Fibroblast of pulmonary artery (primary cell): ENCODE data around the gene FANCC.

ENCODE experiments used
- DNase-seq: peaks from one replicate; pipeline ENCODE4 v3.0.0-alpha.2; 2010; ENCODE audit warnings: low read depth
- H3K4me3 ChIP-seq: replicated peaks from 2 replicates; pipeline ENCODE4 v1.5.1; 2011; ENCODE audit warnings: low read depth, mild to moderate bottlenecking, control low read depth, low read length, moderate library complexity
- TF ChIP-seq, protein P1 (sequence below): IDR thresholded peaks from 2 replicates; pipeline ENCODE4 v1.5.1; 2011; ENCODE audit warnings: mild to moderate bottlenecking, control low read depth, low read length, inconsistent platforms; ENCODE audit errors: missing control alignments

FANCC gene

DNA sequence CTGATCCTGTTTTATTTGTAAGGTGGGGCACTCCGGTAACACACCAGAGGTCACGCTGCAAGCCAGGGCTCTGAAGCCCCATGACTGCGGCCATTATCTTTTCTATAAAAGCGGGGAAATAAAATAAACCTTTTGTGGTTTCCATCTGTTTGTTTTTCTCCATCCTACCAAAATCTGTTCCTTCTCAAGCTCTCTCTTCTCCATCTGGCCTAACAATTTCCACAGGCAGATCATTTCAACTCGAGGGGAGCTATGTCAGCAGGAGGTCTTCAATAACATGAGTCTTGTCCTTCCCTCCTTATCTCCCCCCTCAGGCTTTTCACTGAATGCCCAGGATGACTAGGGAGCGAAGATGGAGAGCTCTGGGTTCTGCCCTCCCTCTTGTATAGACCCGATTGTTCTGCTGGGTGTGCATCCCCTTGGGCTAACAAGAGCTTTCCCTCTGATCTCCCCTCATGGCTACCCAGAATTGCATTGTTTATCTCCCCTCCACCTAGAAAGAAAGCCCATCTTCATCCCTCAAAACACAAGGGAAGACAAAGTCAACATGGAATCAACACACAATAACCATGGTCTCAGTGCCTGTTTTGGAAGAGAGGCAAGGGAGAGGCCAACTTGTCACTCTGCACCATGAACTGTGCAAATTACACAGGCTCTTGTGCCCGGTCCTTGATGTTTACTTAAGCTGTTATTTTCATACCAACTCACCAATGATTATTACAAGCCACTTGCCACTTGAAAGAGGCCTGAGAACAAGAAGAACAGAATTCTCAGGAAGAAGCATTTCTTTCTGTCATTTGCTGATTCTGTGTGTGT is 187.8 kb downstream of the FANCC start:
- no peak for DNase-seq
- no peak overlapping the region for H3K4me3 ChIP-seq
- TF ChIP-seq, protein P1, sequence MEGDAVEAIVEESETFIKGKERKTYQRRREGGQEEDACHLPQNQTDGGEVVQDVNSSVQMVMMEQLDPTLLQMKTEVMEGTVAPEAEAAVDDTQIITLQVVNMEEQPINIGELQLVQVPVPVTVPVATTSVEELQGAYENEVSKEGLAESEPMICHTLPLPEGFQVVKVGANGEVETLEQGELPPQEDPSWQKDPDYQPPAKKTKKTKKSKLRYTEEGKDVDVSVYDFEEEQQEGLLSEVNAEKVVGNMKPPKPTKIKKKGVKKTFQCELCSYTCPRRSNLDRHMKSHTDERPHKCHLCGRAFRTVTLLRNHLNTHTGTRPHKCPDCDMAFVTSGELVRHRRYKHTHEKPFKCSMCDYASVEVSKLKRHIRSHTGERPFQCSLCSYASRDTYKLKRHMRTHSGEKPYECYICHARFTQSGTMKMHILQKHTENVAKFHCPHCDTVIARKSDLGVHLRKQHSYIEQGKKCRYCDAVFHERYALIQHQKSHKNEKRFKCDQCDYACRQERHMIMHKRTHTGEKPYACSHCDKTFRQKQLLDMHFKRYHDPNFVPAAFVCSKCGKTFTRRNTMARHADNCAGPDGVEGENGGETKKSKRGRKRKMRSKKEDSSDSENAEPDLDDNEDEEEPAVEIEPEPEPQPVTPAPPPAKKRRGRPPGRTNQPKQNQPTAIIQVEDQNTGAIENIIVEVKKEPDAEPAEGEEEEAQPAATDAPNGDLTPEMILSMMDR, result no peak

DNA sequence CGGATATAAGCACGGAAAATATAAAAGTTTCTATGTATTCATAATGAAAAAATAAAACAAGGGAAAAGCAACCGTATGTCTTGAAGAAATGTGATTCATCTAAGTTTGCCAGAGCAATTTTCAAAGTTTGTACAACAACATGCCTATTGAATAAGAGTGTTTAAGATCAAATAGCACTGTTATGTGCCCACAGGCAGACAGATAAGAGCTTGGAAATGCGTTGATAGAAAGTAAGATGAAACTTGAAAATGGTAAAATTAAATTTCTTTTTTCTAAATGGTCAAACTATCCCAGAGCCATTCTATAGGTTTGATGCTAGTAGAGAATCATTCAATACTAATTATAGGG is 189.4 kb downstream of the FANCC start:
- H3K4me3 ChIP-seq, result no peak overlapping the region
- TF ChIP-seq, protein P1, result no peak
- no peak for DNase-seq

DNA sequence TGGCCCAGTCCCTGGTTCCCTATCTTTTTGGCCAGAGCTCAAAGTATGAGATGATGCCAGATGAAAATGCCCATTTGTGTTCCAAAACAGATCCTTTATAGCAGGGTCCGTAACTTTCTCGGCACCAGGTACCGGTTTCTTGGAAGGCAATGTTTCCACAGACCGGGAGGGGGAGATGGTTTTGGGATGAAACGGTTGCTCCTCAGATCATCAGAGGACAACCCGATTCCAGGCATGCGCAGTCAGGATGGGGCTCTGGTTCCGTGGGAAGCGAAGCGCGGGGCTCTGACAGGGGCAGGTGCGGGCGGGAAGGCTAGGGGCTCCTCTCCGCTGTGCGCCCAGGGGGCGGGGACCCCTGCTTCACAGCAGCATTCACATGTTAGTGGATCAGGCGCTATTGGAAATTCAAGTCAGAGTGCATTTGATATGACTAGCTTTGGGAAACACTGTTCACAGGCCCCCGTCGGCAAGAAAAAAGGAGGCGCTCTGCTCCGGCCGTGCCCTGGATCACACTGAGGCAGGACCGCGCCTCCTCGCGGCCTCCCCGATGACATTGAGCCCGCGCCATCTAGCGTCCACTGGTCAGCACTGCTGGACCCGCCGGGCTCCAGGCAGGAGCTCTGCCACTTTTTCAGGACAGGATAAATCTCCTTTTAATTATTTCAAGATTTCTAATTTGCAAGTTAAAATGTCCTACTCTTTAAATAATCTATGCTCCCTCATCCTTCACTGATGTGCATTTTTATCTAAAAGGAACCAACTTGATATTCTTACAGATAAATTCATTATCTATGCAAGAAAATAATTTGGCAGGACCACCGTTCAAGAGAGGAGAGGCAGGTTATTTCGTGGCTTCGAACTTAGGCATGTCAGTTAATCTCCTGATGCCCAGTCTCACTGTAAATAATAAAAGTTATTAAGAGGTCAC is 190.0 kb downstream of the FANCC start:
- H3K4me3 ChIP-seq, result peak overlapping the region; percentile 52
- TF ChIP-seq, protein P1, result peak; percentile 97

DNA sequence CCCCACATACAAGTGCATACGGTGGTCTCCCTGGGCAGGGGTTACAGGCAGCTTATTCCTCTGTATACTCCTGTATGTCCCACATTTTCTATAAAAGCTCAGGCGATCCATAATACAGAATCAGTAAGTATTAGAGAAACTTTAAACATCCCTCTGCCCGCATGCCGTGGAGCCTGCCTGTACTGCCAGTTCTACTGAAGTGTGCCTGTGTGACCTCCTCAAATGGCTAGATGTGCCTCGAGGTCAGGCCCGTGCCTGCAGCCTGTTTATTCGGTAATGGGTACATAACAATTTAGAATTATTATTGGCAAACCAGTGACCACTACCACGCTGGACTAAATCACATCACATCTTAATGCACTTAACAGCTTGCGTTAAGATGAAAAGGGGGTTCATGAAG is 190.8 kb downstream of the FANCC start:
- no peak overlapping the region for H3K4me3 ChIP-seq
- TF ChIP-seq, protein P1, result no peak
- DNase-seq, result no peak

More for the DNA sequence above, 190.0 kb downstream of the FANCC start:
- peak; percentile 80 for DNase-seq

DNA sequence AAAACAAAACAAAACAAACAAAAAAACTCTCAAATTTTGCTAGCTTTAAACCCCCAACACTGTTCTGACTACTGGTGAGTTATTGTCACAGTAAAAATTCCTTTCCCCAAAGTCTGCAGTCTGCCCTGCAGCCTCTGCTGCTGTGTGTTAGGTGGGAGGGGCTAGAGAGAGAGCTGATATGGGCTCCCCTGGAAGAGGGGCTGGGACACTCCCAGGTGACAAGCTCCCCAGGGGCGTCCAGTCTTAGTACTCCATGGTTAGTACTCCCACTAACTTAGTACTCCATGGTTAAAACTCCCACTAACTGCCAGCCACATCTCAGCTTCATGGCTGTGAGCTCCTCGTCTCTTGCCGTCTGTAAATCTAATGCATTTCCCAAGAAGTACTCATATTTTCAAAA is 191.9 kb downstream of the FANCC start:
- TF ChIP-seq, protein P1, result no peak
- no peak overlapping the region for H3K4me3 ChIP-seq
- no peak for DNase-seq

DNA sequence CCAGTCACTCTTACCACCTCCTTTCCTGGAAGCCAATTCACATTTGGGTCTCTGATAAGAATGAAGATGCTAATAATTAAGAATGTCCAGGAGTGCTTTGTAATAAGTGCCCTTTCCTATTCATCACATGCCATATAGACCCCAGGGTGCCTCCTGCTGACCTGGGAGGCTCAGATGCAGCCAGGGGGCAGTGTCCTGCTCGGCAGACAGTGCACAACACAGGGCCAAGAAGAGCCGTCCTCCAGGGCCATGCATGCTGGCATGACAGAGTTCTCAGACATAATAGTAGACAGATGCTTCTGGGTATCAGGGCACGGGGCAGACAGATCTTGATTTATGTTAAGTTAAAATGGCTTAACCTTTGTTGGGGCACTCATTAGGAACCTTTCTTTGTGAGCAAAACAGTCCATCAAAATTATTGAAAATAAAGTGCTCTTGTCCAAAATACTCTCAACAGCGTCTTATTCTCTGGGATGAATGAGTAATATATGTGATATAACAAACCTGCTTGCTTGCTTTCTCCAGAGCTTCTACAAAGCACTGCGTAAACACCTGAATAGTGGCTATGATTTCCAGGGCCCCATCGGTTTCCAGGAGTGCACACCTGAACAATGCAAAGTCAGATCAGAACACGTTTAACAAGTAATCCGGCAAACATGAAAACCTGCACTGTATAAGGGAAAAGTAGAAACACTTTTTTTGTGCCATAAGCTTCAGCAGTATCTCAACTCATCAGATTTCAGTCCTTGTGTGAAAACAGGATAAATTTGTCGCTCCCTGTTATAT is 192.7 kb downstream of the FANCC start:
- TF ChIP-seq, protein P1, result peak; percentile 7
- no peak for DNase-seq
- H3K4me3 ChIP-seq, result no peak overlapping the region
